ENCODE data around the gene MBP.

- TF ChIP-seq MAX (IDR thresholded peaks at IDR 0.05; ENCODE audit: insufficient read depth, insufficient read length) (no peak), CTCF (IDR thresholded peaks at IDR 0.05; ENCODE audit: extremely low read depth in 1 of 2, insufficient read depth in 1 of 2, low read depth in 1 of 2, low read length in 2 of 2) (no peak), POLR2A (IDR thresholded peaks at IDR 0.05; ENCODE audit: low read depth, low read length) (no peak), EZH2 (IDR thresholded peaks at IDR 0.05; ENCODE audit: borderline replicate concordance, low read depth, low read length, severe bottlenecking) (no peak), POLR2AphosphoS5 (IDR thresholded peaks at IDR 0.05; ENCODE audit: insufficient read depth, low read depth, low read length) (no peak), FOS (IDR thresholded peaks at IDR 0.05; ENCODE audit: borderline replicate concordance, insufficient read depth, low read length) (no peak), MYC (IDR thresholded peaks at IDR 0.05; ENCODE audit: low read depth, low read length) (no peak)
Measured at GRCh38 chr18:77073336-77074093, 59.1 kb downstream of the MBP start.

Data from endothelial cell of umbilical vein (primary cell).